Regular cardiac myocyte (primary cell): ENCODE data around the gene SWSAP1. TPM values are rescaled to one million over a fixed set of nuclear protein-coding genes. Genes with fewer than 3 reads are reported as not detected.

Source experiments
- total RNA-seq: library from RNA; depleted of rRNA; stranded (reverse); fragments of >200 nt; gene quantifications from 2 replicates; pipeline ENCODE4 v1.2.3, GENCODE V29; 2014

The SWSAP1 gene, protein sequence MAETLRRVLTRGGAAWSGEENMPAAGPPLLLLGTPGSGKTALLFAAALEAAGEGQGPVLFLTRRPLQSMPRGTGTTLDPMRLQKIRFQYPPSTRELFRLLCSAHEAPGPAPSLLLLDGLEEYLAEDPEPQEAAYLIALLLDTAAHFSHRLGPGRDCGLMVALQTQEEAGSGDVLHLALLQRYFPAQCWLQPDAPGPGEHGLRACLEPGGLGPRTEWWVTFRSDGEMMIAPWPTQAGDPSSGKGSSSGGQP
- under 0.01 and 0.58 TPM in 2 replicates for total RNA-seq

GRCh38 chr19:11374433-11375142 lies at the start of gene SWSAP1:
Gene SWSAP1, plus strand, starts transcription at chr19:11374666. Its CDS starts 15 bp downstream, at chr19:11374681.

GRCh38 chr19:11339254-11340098 lies 35.0 kb upstream of the SWSAP1 start, which contains the start of gene RAB3D:
Gene RAB3D, minus strand, starts transcription at chr19:11339657. Its CDS starts 2,258 bp downstream, at chr19:11337399.

DNA sequence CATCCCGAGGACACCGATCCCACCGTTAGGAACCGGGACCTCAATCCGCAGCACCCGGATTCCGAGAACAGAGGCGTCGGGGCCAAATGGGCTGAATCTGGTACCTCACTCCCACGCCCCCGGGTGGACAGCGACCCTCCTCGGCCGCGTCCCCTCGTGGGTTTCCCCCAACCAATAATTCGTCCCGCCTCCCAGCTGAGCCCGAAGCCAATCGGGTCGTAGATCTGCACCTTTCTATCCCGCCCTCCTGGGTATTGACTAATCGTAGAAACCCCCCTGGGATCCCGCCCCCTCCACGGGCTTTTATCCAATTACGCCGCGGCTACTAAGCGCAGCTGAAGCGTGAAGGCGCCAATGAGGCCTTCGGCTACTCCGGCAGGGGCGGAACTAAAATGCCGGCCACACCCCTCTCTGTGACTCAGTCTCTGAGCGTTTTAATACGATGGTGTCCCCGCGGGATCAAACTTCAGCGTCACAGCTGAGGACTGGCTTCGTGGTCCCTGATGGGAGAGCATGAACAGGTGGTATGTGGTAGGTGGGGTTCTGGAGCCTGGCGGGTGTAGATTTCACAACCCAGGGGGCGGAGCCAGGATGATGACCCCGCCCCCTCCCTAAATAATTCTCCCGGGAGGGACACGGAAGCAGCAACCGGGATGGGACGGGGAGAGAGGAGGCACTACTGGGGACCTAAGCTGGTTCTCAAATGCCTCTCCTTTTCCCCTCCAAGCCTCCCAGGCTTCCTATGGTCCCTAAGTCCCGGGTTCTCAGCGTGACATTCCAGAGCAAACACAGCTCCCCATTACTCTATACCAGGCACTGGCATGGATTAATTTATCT lies 28.1 kb upstream of the SWSAP1 start, which contains the start of the genes CCDC159 and TMEM205:
Gene CCDC159, plus strand, starts transcription at position 416 of the 837 bp plus-strand sequence. Its CDS starts 88 bp downstream, at position 504.
Gene TMEM205, minus strand, starts transcription at position 165 of the 837 bp plus-strand sequence. CDS start 649 bp downstream, outside the sequence.

GRCh38 chr19:11355160-11356073 lies 19.0 kb upstream of the SWSAP1 start, which contains the start of gene PLPPR2:
Gene PLPPR2, plus strand, starts transcription at chr19:11355432. Its CDS starts 2,242 bp downstream, at chr19:11357674.

DNA sequence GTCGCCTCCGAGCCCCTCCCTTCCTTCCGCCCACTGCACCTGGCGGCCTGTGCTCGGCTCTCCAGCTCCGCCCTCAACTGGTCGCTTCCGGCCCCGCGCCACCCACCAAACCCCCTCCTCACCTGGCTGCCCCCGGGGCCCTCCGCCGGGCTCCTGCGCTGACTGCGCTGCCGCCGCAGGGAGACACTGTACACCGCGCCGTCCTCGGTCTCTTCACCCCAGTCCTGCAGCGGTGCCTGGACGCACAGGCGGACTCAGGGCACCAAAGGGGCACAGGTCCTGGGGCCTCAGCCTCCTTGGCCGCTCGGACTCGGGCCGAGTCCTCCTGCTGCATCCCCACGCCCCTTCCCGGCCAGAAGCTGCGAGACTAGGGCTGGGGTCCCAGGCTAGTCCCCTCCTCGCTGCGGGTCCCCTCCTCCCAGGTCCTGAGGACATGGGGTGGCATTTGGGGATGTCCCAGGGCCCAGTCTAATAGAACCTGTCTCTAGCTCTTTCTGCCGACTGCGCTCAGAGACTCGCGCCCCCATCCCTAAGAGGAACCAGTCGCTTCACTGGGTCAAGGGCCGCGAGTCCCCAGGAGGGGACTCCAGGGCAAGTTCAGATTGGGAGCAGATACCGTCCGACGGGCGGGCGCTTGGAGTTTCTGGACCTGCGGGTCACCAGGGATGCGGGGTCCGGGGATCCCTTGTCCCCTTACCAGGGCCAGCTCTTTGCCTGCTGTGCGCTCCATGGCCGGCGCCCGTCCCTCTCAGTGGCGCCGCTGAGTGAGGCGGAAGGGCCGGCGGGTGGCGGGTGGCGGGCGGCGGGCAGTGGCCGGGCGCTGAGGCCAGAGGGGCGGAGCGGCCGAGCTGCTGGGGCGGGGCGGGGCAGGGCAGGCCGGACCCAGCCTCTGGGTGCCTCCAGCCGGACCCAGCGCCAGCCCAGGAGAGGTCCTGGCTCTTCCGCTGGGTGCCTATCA lies 44.4 kb downstream of the SWSAP1 start, which contains the start of gene RGL3:
Gene RGL3, minus strand, starts transcription at position 766 of the 958 bp plus-strand sequence. Its CDS starts 36 bp downstream, at position 730.

Other genes starting within 250 kb of the SWSAP1 start
- 9.6 and 104 TPM in 2 replicates for gene SPC24, start 218.9 kb upstream of the SWSAP1 start, total RNA-seq
- 171 and 274 TPM in 2 replicates for gene KANK2, start 177.1 kb upstream of the SWSAP1 start, total RNA-seq
- not detected in 2 replicates for gene ANGPTL8, start 135.0 kb upstream of the SWSAP1 start, total RNA-seq
- gene DOCK6, start 112.1 kb upstream of the SWSAP1 start, total RNA-seq, result 16.3 and 20.0 TPM in 2 replicates
- gene TSPAN16, start 78.5 kb upstream of the SWSAP1 start, total RNA-seq, result not detected in 2 replicates
- gene RAB3D, start 35.0 kb upstream of the SWSAP1 start, total RNA-seq, result 7.3 and 9.0 TPM in 2 replicates
- 82.1 and 123 TPM in 2 replicates for gene TMEM205, start 28.4 kb upstream of the SWSAP1 start, total RNA-seq
- 2.3 and 5.6 TPM in 2 replicates for gene CCDC159, start 28.1 kb upstream of the SWSAP1 start, total RNA-seq
- gene PLPPR2, start 19.2 kb upstream of the SWSAP1 start, total RNA-seq, result 11.3 and 12.5 TPM in 2 replicates
- gene EPOR, start 9.6 kb downstream of the SWSAP1 start, total RNA-seq, result 6.5 and 12.1 TPM in 2 replicates
- 2.3 and 7.0 TPM in 2 replicates for gene RGL3, start 44.6 kb downstream of the SWSAP1 start, total RNA-seq
- 0.28 and 0.38 TPM in 2 replicates for gene ODAD3, start 60.5 kb downstream of the SWSAP1 start, total RNA-seq
- gene PRKCSH, start 61.0 kb downstream of the SWSAP1 start, total RNA-seq, result 121 and 161 TPM in 2 replicates
- gene ELAVL3, start 106.4 kb downstream of the SWSAP1 start, total RNA-seq, result 0.28 TPM in 1 of 2 replicates, not detected in the other
- gene ZNF653, start 131.2 kb downstream of the SWSAP1 start, total RNA-seq, result 6.2 and 6.9 TPM in 2 replicates
- 24.8 and 31.4 TPM in 2 replicates for gene ECSIT, start 154.5 kb downstream of the SWSAP1 start, total RNA-seq
- gene CNN1, start 164.2 kb downstream of the SWSAP1 start, total RNA-seq, result 10.2 and 56.1 TPM in 2 replicates
- gene ELOF1, start 184.6 kb downstream of the SWSAP1 start, total RNA-seq, result 23.4 and 45.4 TPM in 2 replicates
- gene ACP5, start 203.0 kb downstream of the SWSAP1 start, total RNA-seq, result 0.38 and 3.1 TPM in 2 replicates
- 19.4 and 30.2 TPM in 2 replicates for gene ZNF627, start 222.8 kb downstream of the SWSAP1 start, total RNA-seq